Activated CD8-positive, alpha-beta T cell treated with anti-CD3 and anti-CD28 coated beads for 36 hours (primary cell): ENCODE measurements around the gene ARPC4. TPM values are rescaled to one million over a fixed set of nuclear protein-coding genes. Genes with fewer than 3 reads are reported as not detected.

Source experiments
- ATAC-seq: fragments of 200-7000 bp; cut with Tn5 transposase; one replicate; pipeline ENCODE4 v1.10.0; 2021; ENCODE audit warnings: mild to moderate bottlenecking, moderate library complexity
- CTCF ChIA-PET: fragments of 350-600 bp; sonication (Branson Sonifier 250); formaldehyde crosslinking; loops from one replicate; lab custom pipeline; 2021; ENCODE audit warnings: antibody characterized with exemption; lab: Charles Lee
- POLR2A ChIA-PET: fragments of 350-600 bp; sonication (Branson Sonifier 250); formaldehyde crosslinking; loops from one replicate; lab custom pipeline; 2021; ENCODE audit warnings: antibody characterized with exemption; lab: Charles Lee
- DNase-seq: peaks from one replicate; pipeline ENCODE4 v3.0.0-alpha.2; 2020
- H3K27ac Mint-ChIP-seq: one replicate; pipeline ENCODE4 v1.8.0; 2021; ENCODE audit warnings: mild to moderate bottlenecking, mixed read lengths
- H3K27me3 Mint-ChIP-seq: one replicate; pipeline ENCODE4 v1.8.0; 2021; ENCODE audit warnings: mixed read lengths
- H3K36me3 Mint-ChIP-seq: one replicate; pipeline ENCODE4 v1.8.0; 2021; ENCODE audit warnings: low read depth, mixed read lengths
- H3K4me1 Mint-ChIP-seq: one replicate; pipeline ENCODE4 v1.8.0; 2021; ENCODE audit warnings: low read depth, mixed read lengths
- H3K4me3 Mint-ChIP-seq: one replicate; pipeline ENCODE4 v1.8.0; 2021; ENCODE audit warnings: mild to moderate bottlenecking, moderate library complexity, mixed read lengths
- H3K9me3 Mint-ChIP-seq: one replicate; pipeline ENCODE4 v1.8.0; 2021; ENCODE audit warnings: mixed read lengths
- intact Hi-C: fragments of 100-400 bp; cut with micrococcal nuclease; formaldehyde crosslinking; loops from one replicate; pipeline ENCODE4 v1.10.0; 2022
- total RNA-seq, 2 experiments: library from RNA; stranded (reverse); gene quantifications; one replicate each; pipeline ENCODE4 v1.2.3, GENCODE V29; 2021
- TF ChIP-seq, protein P1 (sequence below): fragments of 200-600 bp; IDR thresholded peaks from one replicate; pipeline ENCODE4 v1.8.0; 2022; ENCODE audit warnings: antibody characterized with exemption, mild to moderate bottlenecking

Gene ARPC4
- total RNA-seq, 2 experiments from 2014 or later, result 205 to 208 TPM

DNA sequence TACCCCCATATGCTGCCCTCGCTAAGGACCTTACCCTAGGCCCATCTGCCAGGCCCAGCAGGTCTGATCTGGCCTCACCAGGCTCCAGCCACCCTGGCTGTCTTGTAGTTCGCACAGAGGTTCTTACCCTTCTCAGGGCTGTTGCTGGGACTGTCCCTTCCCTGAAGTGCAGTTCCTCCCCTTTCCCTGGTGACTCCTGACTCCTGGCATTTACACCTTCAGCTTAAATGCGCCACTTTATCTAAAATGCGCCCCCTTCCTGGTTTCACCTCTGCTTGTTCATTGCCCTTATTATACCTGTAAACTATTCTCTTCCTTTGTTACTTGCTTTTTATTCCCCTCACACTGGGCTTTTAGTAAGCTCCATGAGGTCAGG lies 16.3 kb downstream of the ARPC4 start:
- ChIA-PET POLR2A (interaction anchor here (0.8 to 2.7 kb wide), 7 partner anchors 8 to 76 kb away, joined by 3 to 15 read pairs (median 3); partner anchors contain the start of genes ARPC4, RPUSD3 and TADA3), CTCF (interaction anchor here (1.0 to 3.2 kb wide), 8 partner anchors 9 to 306 kb away, joined by 3 to 12 read pairs (median 5); partner anchors contain the start of gene ARPC4)
- Mint-ChIP-seq H3K27me3 (no peaks in the 10 kb centered on the region), H3K36me3 (peaks cover 56% of the 10 kb centered on the region), H3K4me1 (peaks cover 42% of the 10 kb centered on the region), H3K27ac (peak overlapping the region; percentile 90), H3K4me3 (peak overlapping the region; percentile 75), H3K9me3 (no peaks in the 10 kb centered on the region)
- DNase-seq (peak; percentile 39), ATAC-seq (peak; percentile 26)
- intact Hi-C loops, result no loop called here
- TF ChIP-seq, protein P1, sequence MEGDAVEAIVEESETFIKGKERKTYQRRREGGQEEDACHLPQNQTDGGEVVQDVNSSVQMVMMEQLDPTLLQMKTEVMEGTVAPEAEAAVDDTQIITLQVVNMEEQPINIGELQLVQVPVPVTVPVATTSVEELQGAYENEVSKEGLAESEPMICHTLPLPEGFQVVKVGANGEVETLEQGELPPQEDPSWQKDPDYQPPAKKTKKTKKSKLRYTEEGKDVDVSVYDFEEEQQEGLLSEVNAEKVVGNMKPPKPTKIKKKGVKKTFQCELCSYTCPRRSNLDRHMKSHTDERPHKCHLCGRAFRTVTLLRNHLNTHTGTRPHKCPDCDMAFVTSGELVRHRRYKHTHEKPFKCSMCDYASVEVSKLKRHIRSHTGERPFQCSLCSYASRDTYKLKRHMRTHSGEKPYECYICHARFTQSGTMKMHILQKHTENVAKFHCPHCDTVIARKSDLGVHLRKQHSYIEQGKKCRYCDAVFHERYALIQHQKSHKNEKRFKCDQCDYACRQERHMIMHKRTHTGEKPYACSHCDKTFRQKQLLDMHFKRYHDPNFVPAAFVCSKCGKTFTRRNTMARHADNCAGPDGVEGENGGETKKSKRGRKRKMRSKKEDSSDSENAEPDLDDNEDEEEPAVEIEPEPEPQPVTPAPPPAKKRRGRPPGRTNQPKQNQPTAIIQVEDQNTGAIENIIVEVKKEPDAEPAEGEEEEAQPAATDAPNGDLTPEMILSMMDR, result no peak

DNA sequence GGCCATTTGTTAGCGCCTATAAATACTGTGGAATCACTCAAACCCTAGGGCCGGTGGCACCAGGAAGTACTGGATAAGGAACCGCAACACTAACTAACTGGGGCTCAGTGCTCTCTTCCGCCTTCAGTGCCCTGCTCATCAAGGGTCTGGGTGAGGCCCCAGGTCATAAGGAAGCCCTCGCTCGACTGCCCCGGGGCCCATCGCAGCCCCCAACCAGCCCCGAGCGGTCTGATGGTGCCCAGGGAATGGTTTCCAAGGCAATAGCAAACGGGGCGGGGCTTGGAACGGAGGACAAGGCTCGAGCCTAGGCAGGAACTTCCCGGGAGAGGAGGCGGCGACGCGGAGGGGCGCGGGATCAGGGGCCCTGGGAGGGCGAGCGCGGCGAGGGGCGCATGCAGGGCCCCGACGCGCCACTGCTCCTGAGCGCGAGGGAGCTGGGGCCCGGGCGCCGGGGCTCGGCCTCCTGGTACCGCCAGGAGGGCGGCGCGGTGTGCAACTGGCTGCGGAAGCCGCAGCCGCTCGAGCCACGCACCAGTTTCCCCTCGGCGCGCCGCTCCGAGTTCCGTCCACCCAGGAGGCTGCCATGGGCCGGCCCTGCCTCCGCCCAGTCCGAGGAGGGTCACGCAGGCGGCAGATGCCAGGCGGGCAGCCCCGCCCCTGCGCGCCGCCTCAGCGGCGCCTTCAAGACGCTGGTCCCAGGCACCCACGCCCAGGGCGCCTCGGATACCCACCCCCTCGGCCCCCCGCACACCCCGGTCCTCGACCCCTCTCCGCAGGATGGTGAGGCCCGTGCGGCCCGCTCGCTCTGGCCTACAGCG lies 16.9 kb downstream of the ARPC4 start, which contains the start of gene TTLL3:
TTLL3 (plus strand) TSS at position 648 of the 818 bp plus-strand sequence. CDS start 400 bp downstream, outside the sequence.
- Mint-ChIP-seq H3K9me3 (no peaks in the 10 kb centered on the region), H3K4me3 (peak within 1 kb of the TSS; percentile 75), H3K36me3 (peaks cover 50% of the 10 kb centered on the region), H3K27ac (peak within 1 kb of the TSS; percentile 90), H3K4me1 (peaks cover 42% of the 10 kb centered on the region), H3K27me3 (no peaks in the 10 kb centered on the region)
- ATAC-seq (peak; percentile 28), DNase-seq (peak; percentile 40)
- ChIA-PET CTCF (interaction anchor here (1.2 to 2.2 kb wide), 3 partner anchors 16 to 137 kb away, joined by 4 to 12 read pairs (median 7); partner anchors contain the start of gene ARPC4), POLR2A (interaction anchor here (0.8 to 2.7 kb wide), 6 partner anchors 7 to 77 kb away, joined by 3 to 15 read pairs (median 4); partner anchors contain the start of genes ARPC4 and TADA3)
- TF ChIP-seq, protein P1, result no peak
- intact Hi-C loops, result no loop called here

DNA sequence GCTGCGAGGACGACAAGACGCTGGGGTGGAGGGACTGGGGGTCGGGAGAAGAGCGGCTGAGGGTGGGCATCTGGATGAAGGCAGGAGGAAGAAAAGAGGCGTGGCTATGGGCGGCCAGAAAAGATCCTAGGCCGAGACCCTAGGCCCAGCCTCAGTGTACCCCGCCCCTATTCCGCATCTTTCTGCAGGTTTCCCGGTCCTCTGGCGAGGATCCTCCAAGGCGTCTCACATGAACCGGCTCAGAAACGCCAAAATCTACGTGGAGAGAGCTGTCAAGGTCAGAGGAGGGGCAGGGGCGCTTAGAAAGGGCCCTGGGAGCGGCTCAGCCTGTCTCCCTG lies 17.5 kb downstream of the ARPC4 start:
- CTCF ChIA-PET, result no interaction called here
- Mint-ChIP-seq H3K9me3 (no peaks in the 10 kb centered on the region), H3K27me3 (no peaks in the 10 kb centered on the region), H3K36me3 (peaks cover 44% of the 10 kb centered on the region), H3K4me3 (peak overlapping the region; percentile 22), H3K4me1 (peaks cover 42% of the 10 kb centered on the region), H3K27ac (peak overlapping the region; percentile 23)
- POLR2A ChIA-PET, result interaction anchor here (1.1 to 1.8 kb wide), 3 partner anchors 9 to 17 kb away, joined by 4 read pairs; no protein-coding TSS in a partner anchor
- intact Hi-C loops, result no loop called here
- ATAC-seq, result no peak
- TF ChIP-seq, protein P1, result no peak
- DNase-seq, result no peak

DNA sequence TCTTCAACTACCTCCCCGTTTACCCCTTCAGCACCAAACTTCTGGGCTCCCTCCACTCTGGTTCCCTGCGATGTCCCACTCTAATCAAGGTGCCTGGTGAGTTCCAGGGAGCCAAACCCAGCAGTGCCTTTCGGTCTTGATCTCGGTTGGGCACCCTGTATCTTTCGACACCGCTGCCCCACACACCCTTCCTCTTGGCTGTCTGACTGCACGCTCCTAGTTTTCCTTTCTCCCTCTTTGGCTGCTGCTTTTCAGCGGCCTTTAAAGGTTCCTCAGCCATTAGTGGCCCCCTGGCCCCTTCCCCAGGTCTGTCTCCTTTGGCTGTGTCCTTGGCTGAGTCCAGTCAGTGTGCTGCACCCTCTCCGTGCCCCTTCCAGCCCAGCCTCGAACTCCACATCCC lies 18.0 kb downstream of the ARPC4 start:
- peak overlapping the region; percentile 22 for H3K4me3 Mint-ChIP-seq
- CTCF ChIA-PET, result no interaction called here
- H3K36me3 Mint-ChIP-seq, result peaks cover 41% of the 10 kb centered on the region

More for the DNA sequence above, 18.0 kb downstream of the ARPC4 start:
- Mint-ChIP-seq H3K9me3 (no peaks in the 10 kb centered on the region), H3K4me1 (peaks cover 42% of the 10 kb centered on the region), H3K27me3 (no peaks in the 10 kb centered on the region), H3K27ac (peak overlapping the region; percentile 23)
- POLR2A ChIA-PET, result interaction anchor here (1.1 to 1.8 kb wide), 3 partner anchors 9 to 16 kb away, joined by 4 read pairs; no protein-coding TSS in a partner anchor
- no peak for DNase-seq
- ATAC-seq, result no peak
- TF ChIP-seq, protein P1, result no peak
- intact Hi-C loops, result no loop called here
